ENCODE measurements around the gene ARRB1.
"Not testable (repeated sequence)": the region's sequence is repeated elsewhere in the genome, so short reads cannot be mapped to it uniquely, and the experiment has no call there.

ARRB1 gene

GRCh38 chr11:75308986-75309385 is 42.5 kb downstream of the ARRB1 start:
- ChIA-PET POLR2A (no interaction called here), CTCF (interaction anchor here (1.4 to 3.2 kb wide), 2 partner anchors 29 to 79 kb away, joined by 3 to 16 read pairs; no protein-coding TSS in a partner anchor)
- TF ChIP-seq CTCF (IDR thresholded peaks at IDR 0.05; ENCODE audit: insufficient read depth, low read length, missing control alignments): no peak
- no peak overlapping the region for H3K4me3 ChIP-seq (ENCODE audit: low read depth, low read length)
- DNase-seq (ENCODE audit: low read depth, low spot score): no peak

GRCh38 chr11:75308116-75308515 is 43.3 kb downstream of the ARRB1 start:
- H3K4me3 ChIP-seq (ENCODE audit: low read depth, low read length): no peak overlapping the region
- CTCF ChIA-PET: interaction anchor here (0.5 to 3.2 kb wide), 4 partner anchors 28 to 276 kb away, joined by 3 to 16 read pairs (median 5); no protein-coding TSS in a partner anchor
- POLR2A ChIA-PET: no interaction called here
- TF ChIP-seq CTCF (IDR thresholded peaks at IDR 0.05; ENCODE audit: insufficient read depth, low read length, missing control alignments): no peak
- no peak for DNase-seq (ENCODE audit: low read depth, low spot score)

- no peak overlapping the region for H3K4me3 ChIP-seq (ENCODE audit: low read depth, low read length)
- no peak for TF ChIP-seq CTCF (IDR thresholded peaks at IDR 0.05; ENCODE audit: insufficient read depth, low read length, missing control alignments)
- no peak for DNase-seq (ENCODE audit: low read depth, low spot score)
- CTCF ChIA-PET: interaction anchor here (0.8 to 3.2 kb wide), 3 partner anchors 27 to 101 kb away, joined by 3 to 16 read pairs (median 7); no protein-coding TSS in a partner anchor
- POLR2A ChIA-PET: no interaction called here
These were observed 44.4 kb downstream of the ARRB1 start for GRCh38 chr11:75307058-75307457.

- POLR2A ChIA-PET: no interaction called here
- CTCF ChIA-PET: interaction anchor here (2.1 to 3.2 kb wide), 2 partner anchors 27 to 78 kb away, joined by 7 to 16 read pairs; no protein-coding TSS in a partner anchor
- no peak for DNase-seq (ENCODE audit: low read depth, low spot score)
- TF ChIP-seq CTCF (IDR thresholded peaks at IDR 0.05; ENCODE audit: insufficient read depth, low read length, missing control alignments): no peak
- H3K4me3 ChIP-seq (ENCODE audit: low read depth, low read length): no peak overlapping the region
These were observed 44.9 kb downstream of the ARRB1 start for GRCh38 chr11:75306529-75306928.

GRCh38 chr11:75305993-75306392 is 45.5 kb downstream of the ARRB1 start:
- CTCF ChIA-PET: interaction anchor here (2.0 to 3.2 kb wide), 2 partner anchors 26 kb away, joined by 7 to 16 read pairs; no protein-coding TSS in a partner anchor

GRCh38 chr11:75305452-75305851 is 46.0 kb downstream of the ARRB1 start:
- POLR2A ChIA-PET: no interaction called here
- CTCF ChIA-PET: interaction anchor here (2.0 kb wide), 1 partner anchor 25 kb away, joined by 7 read pairs; no protein-coding TSS in a partner anchor
- H3K4me3 ChIP-seq (ENCODE audit: low read depth, low read length): no peak overlapping the region
- no peak for DNase-seq (ENCODE audit: low read depth, low spot score)
- no peak for TF ChIP-seq CTCF (IDR thresholded peaks at IDR 0.05; ENCODE audit: insufficient read depth, low read length, missing control alignments)

More at GRCh38 chr11:75305993-75306392, 45.5 kb downstream of the ARRB1 start:
- no peak overlapping the region for H3K4me3 ChIP-seq (ENCODE audit: low read depth, low read length)
- TF ChIP-seq CTCF (IDR thresholded peaks at IDR 0.05; ENCODE audit: insufficient read depth, low read length, missing control alignments): no peak
- no peak for DNase-seq (ENCODE audit: low read depth, low spot score)
- POLR2A ChIA-PET: no interaction called here

- H3K4me3 ChIP-seq (ENCODE audit: low read depth, low read length); DNase-seq (ENCODE audit: low read depth, low spot score); POLR2A ChIA-PET: not testable (repeated sequence)
- CTCF ChIA-PET: interaction anchor here (2.0 kb wide), 1 partner anchor 25 kb away, joined by 7 read pairs; no protein-coding TSS in a partner anchor
These were observed 46.5 kb downstream of the ARRB1 start for GRCh38 chr11:75304941-75305340.
